GM12878 (cell line): Measurements from ENCODE around the gene KDM1B. TPM values are rescaled to one million over a fixed set of nuclear protein-coding genes. Genes with fewer than 3 reads are reported as not detected.

Source experiments
- ATAC-seq: fragments of 200-7000 bp; cut with Tn5 transposase; 3 replicates; pipeline ENCODE4 v1.9.1; 2020; ENCODE audit warnings: mild to moderate bottlenecking, moderate library complexity
- BruUV-seq: library from RNA; stranded (reverse); fragments of 400-500 nt; replicated peaks from 2 replicates; lab custom pipeline; 2021; lab: Mats Ljungman, UMichigan
- CTCF ChIA-PET: fragments of 300-600 bp; sonication (Branson Sonifier 250); formaldehyde crosslinking; extraction: SDS; loops from one replicate; lab custom pipeline; 2021; ENCODE audit warnings: inconsistent platforms; lab: Yijun Ruan, JAX
- POLR2A ChIA-PET: fragments of 350-600 bp; formaldehyde crosslinking; extraction: SDS; loops from one replicate; lab custom pipeline; 2021; ENCODE audit warnings: inconsistent platforms; lab: Charles Lee
- RAD21 ChIA-PET: fragments of 300-600 bp; sonication (Branson Sonifier 250); formaldehyde crosslinking; loops from one replicate; lab custom pipeline; 2023; ENCODE audit warnings: antibody characterized with exemption; ENCODE audit not compliant: unreplicated experiment; lab: Charles Lee
- SMC1A ChIA-PET: fragments of 300-600 bp; sonication (Branson Sonifier 250); formaldehyde crosslinking; loops from one replicate; lab custom pipeline; 2023; ENCODE audit not compliant: unreplicated experiment, uncharacterized antibody; lab: Charles Lee
- DNase-seq: peaks from one replicate; pipeline ENCODE4 v3.0.0-alpha.2; 2011; ENCODE audit warnings: low read depth, low spot score
- FAIRE-seq: peaks from 3 replicates; lab custom pipeline; 2011; peaks lifted over from hg19 to GRCh38; lab: Jason Lieb, UNC
- H2AFZ ChIP-seq: 2 replicates; pipeline ENCODE4 v1.6.0; 2011; ENCODE audit warnings: low read depth, low read length, control low read depth; ENCODE audit not compliant: control insufficient read depth
- H3K27ac ChIP-seq: 2 replicates; pipeline ENCODE4 v1.5.1; 2011; ENCODE audit warnings: control low read depth; ENCODE audit not compliant: control insufficient read depth, insufficient read depth
- H3K27me3 ChIP-seq, 2 experiments: replicated peaks in 1 of 2; 2 replicates each; pipeline versions ENCODE4 v1.6.0 to v1.6.1; 2011; ENCODE audit warnings: low read length in 1 of 2; ENCODE audit not compliant: control insufficient read depth in 2 of 2, insufficient read depth in 2 of 2
- H3K36me3 ChIP-seq, 2 experiments: 2 replicates each; pipeline ENCODE4 v1.5.1; 2011; ENCODE audit warnings: low read length in 1 of 2; ENCODE audit not compliant: control insufficient read depth in 2 of 2, insufficient read depth in 2 of 2
- H3K4me1 ChIP-seq: 2 replicates; pipeline ENCODE4 v1.6.1; 2011; ENCODE audit warnings: mild to moderate bottlenecking, low read length, moderate library complexity, mixed read lengths; ENCODE audit not compliant: control insufficient read depth, insufficient read depth
- H3K4me2 ChIP-seq: 2 replicates; pipeline ENCODE4 v1.6.0; 2011; ENCODE audit warnings: control low read depth; ENCODE audit not compliant: control insufficient read depth, insufficient read depth
- H3K4me3 ChIP-seq: fragments of 200-600 bp; sonication (generic); 2 replicates; pipeline ENCODE4 v1.5.1; 2016
- H3K79me2 ChIP-seq: 2 replicates; pipeline ENCODE4 v1.6.0; 2011; ENCODE audit warnings: low read length; ENCODE audit not compliant: control insufficient read depth, insufficient read depth
- H3K9ac ChIP-seq: 2 replicates; pipeline ENCODE4 v1.8.0; 2011; ENCODE audit warnings: low read length, control low read depth, mixed read lengths; ENCODE audit not compliant: control insufficient read depth, insufficient read depth
- H3K9me3 ChIP-seq: replicated peaks from 3 replicates; pipeline ENCODE4 v1.5.1; 2011; ENCODE audit warnings: mild to moderate bottlenecking, low read length; ENCODE audit not compliant: control insufficient read depth, insufficient read depth
- H4K20me1 ChIP-seq: 2 replicates; pipeline ENCODE4 v1.6.0; 2011; ENCODE audit not compliant: control insufficient read depth, insufficient read depth
- BACH1 ChIP-seq: fragments of 450-650 bp; IDR thresholded peaks from 2 replicates; pipeline ENCODE4 v1.6.1; 2017; ENCODE audit warnings: mild to moderate bottlenecking, borderline replicate concordance
- BMI1 ChIP-seq: fragments of 450-650 bp; IDR thresholded peaks from 2 replicates; pipeline ENCODE4 v1.6.1; 2016; ENCODE audit warnings: mild to moderate bottlenecking, moderate library complexity, borderline replicate concordance
- BRCA1 ChIP-seq: IDR thresholded peaks from 2 replicates; pipeline ENCODE4 v1.6.1; 2011; ENCODE audit warnings: low read depth, low read length, improper control_type of control experiment
- ETV6 ChIP-seq, 2 experiments: fragments of 450-650 bp in 1 of 2; IDR thresholded peaks in 1 of 2; conservative IDR thresholded peaks in 1 of 2; 2 replicates each; pipeline ENCODE4 v1.6.1; 2014; ENCODE audit warnings: antibody characterized with exemption in 1 of 2, borderline replicate concordance in 1 of 2, low read depth in 1 of 2, mild to moderate bottlenecking in 1 of 2, moderate library complexity in 1 of 2
- MYB ChIP-seq: fragments of 150-350 bp; IDR thresholded peaks from 2 replicates; pipeline ENCODE4 v1.6.1; 2014; ENCODE audit warnings: mild to moderate bottlenecking, low read depth, low read length, borderline replicate concordance
- RAD51 ChIP-seq: fragments of 450-650 bp; IDR thresholded peaks from 2 replicates; pipeline ENCODE4 v1.6.1; 2016; ENCODE audit warnings: moderate library complexity, mild to moderate bottlenecking, inconsistent platforms
- RB1 ChIP-seq: fragments of 450-650 bp; formaldehyde crosslinking; IDR thresholded peaks from 2 replicates; pipeline ENCODE4 v1.6.1; 2017; ENCODE audit warnings: mild to moderate bottlenecking, borderline replicate concordance
- USF2 ChIP-seq: IDR thresholded peaks from 2 replicates; pipeline ENCODE4 v1.6.1; 2011; ENCODE audit warnings: low read depth, low read length, improper control_type of control experiment, borderline replicate concordance
- WRNIP1 ChIP-seq: IDR thresholded peaks from 2 replicates; pipeline ENCODE4 v1.6.1; 2011; ENCODE audit warnings: low read depth, low read length, improper control_type of control experiment, borderline replicate concordance
- ZNF217 ChIP-seq: fragments of 450-650 bp; IDR thresholded peaks from 2 replicates; pipeline ENCODE4 v1.6.1; 2017; ENCODE audit warnings: antibody characterized with exemption, mild to moderate bottlenecking
- ZNF384 ChIP-seq: IDR thresholded peaks from 2 replicates; pipeline ENCODE4 v1.6.1; 2012; ENCODE audit warnings: low read depth, mild to moderate bottlenecking, low read length, improper control_type of control experiment, borderline replicate concordance
- whole genome bisulfite sequencing: methylation state at CpG from one replicate; pipeline ENCODE4 v1.1.6; 2016; ENCODE audit warnings: low lambda C conversion rate; ENCODE audit not compliant: insufficient replicate concordance, insufficient coverage; ENCODE audit errors: missing lambda C conversion rate; 5-methylcytosine and 5-hydroxymethylcytosine counted together
- in situ Hi-C: fragments of 300-500 bp; cut with MboI; formaldehyde crosslinking; loops from 9 replicates; pipeline ENCODE4 v1.14.3; 2018; ENCODE audit warnings: mixed read lengths
- intact Hi-C: fragments of 100-400 bp; cut with micrococcal nuclease; formaldehyde crosslinking; loops from one replicate; pipeline ENCODE4 v1.14.2; 2022; ENCODE audit not compliant: unreplicated experiment
- polyA plus RNA-seq, 11 experiments: library from polyadenylated mRNA; depleted of rRNA in 4 of 11; unstranded in 6 of 11; stranded (reverse) in 5 of 11; fragments of >200 nt; fragmentation: Nextera tagmentation in 4 of 11; fragmentation: Illumina TruSeq in 1 of 11; extraction: Ambion mirVana in 4 of 11; extraction: Trizol in 1 of 11; gene quantifications; 1 replicate in 1 of 11; 2 replicates in 10 of 11; pipeline versions ENCODE4 v1.2.1 to v1.2.3, GENCODE V29; 2011 to 2016; ENCODE audit warnings: inconsistent platforms in 2 of 11, missing spikeins in 2 of 11, low read depth in 1 of 11
- total RNA-seq, 4 experiments: library from RNA; depleted of rRNA in 3 of 4; stranded (reverse); fragments of >200 nt in 3 of 4; fragmentation: Illumina TruSeq in 1 of 4; extraction: Trizol in 1 of 4; gene quantifications; 2 replicates each; pipeline versions ENCODE4 v1.2.1 to v1.2.3, GENCODE V29; 2013 to 2021
- TF ChIP-seq, protein P1 (sequence below): fragments of 450-650 bp; IDR thresholded peaks from 2 replicates; pipeline ENCODE4 v1.6.1; 2016; ENCODE audit warnings: mild to moderate bottlenecking
- TF ChIP-seq, protein P2 (sequence below): fragments of 450-650 bp; formaldehyde crosslinking; IDR thresholded peaks from 2 replicates; pipeline ENCODE4 v1.4.0; 2020; ENCODE audit warnings: mild to moderate bottlenecking, moderate library complexity
- TF ChIP-seq, protein P3 (sequence below): fragments of 450-650 bp; IDR thresholded peaks from 2 replicates; pipeline ENCODE4 v1.6.1; 2017; ENCODE audit warnings: mild to moderate bottlenecking

Gene KDM1B
- total and polyA plus RNA-seq, 10 of the 15 experiments (the other 5 are each of a cell fraction or from before 2014, with no cell fraction given) = 1.7 to 22.5 (median 13.9) TPM

DNA sequence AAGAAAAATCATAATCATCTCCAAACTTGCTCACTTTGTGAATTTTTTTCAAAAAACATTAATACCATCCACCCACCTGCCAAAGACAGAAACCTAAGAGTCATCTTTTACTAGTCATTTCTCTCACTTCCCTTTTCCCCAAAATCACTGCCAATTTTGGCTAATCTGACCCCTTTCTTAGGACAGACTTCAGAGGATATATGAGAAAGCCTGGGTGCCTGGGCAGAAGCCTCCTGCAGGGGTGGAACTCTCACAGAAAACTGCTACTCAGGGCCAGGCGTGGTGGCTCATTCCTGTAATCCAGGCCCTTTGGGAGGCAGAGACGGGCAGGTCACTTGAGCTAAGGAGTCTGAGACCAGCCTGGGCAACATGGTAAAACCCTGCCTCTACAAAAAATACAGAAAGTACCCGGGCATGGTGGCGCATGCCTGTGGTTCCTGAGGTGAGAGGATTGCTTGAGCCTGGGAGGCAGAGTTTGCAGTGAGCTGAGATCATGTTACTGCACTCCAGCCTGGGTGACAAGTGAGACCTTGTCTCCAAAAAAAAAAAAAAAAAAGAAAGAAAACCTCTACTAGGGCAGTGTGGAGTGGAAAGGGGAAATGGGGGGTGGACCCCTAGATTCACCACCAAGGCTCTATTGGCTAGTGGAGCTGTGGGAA, 105.4 kb downstream of the KDM1B start:
- Histone ChIP-seq H3K36me3 (peaks cover 0 to 11% of the 10 kb centered on the region in 2 experiments; a peak in 1 of 4 replicates), H3K79me2 (peaks cover 88% of the 10 kb centered on the region), H3K27me3 (no peaks in the 10 kb centered on the region), H3K9ac (peak overlapping the region; percentile 65), H2AFZ (no peak overlapping the region), H4K20me1 (peaks cover 3% of the 10 kb centered on the region; the same call in 1 of the 2 replicates), H3K4me2 (peak overlapping the region; percentile 75), H3K27ac (peak overlapping the region; percentile 96), H3K4me1 (peaks cover 27% of the 10 kb centered on the region), H3K4me3 (peak overlapping the region; percentile 70), H3K9me3 (peaks cover 1% of the 10 kb centered on the region)
- peak; percentile 67 for ATAC-seq
- CTCF ChIA-PET = no interaction called here
- RAD21 ChIA-PET = interaction anchor here (0.6 to 3.4 kb wide), 9 partner anchors 19 to 906 kb away, joined by 3 to 17 read pairs (median 4); partner anchors contain the start of genes KDM1B and KIF13A
- POLR2A ChIA-PET = interaction anchor here (0.6 to 1.6 kb wide), 5 partner anchors 10 to 661 kb away, joined by 3 to 7 read pairs (median 4); partner anchors contain the start of gene FAM8A1
- in situ Hi-C loops = loop anchor here (10.0 kb wide), 1 partner anchor 266 kb away; no protein-coding TSS in a partner anchor
- WGBS = 2% methylated on average over 4 of the region's 4 CpGs
- no TSS peak for BruUV-seq
- SMC1A ChIA-PET = interaction anchor here (0.7 to 4.2 kb wide), 8 partner anchors 12 to 104 kb away, joined by 3 to 18 read pairs (median 4); no protein-coding TSS in a partner anchor
- FAIRE-seq = peak; percentile 13
- peak; percentile 64 for DNase-seq
- intact Hi-C loops = loop anchor here (2.0 to 5.0 kb wide), 2 partner anchors 106 to 553 kb away; partner anchors contain the start of genes KDM1B, NUP153 and TPMT
- TF ChIP-seq BRCA1 (no peak), RB1 (no peak), USF2 (no peak), WRNIP1 (no peak), MYB (no peak), RAD51 (0 out of 2 replicates have a peak, but pooled peaks have one; percentile 11), ZNF217 (peak; percentile 69; the same call in 1 of the 2 replicates), ETV6 (conservative IDR thresholded peaks at IDR 0.05 in 1 of 2, IDR thresholded peaks at IDR 0.05 in 1 of 2; ENCODE audit: borderline replicate concordance in 1 of 2, low read depth in 1 of 2) (no peak; a peak in 1 of 4 replicates), BACH1 (peak; percentile 25; the same call in 1 of the 2 replicates), BMI1 (peak; percentile 51; the same call in 1 of the 2 replicates), ZNF384 (peak; percentile 61)
- TF ChIP-seq, protein P1, sequence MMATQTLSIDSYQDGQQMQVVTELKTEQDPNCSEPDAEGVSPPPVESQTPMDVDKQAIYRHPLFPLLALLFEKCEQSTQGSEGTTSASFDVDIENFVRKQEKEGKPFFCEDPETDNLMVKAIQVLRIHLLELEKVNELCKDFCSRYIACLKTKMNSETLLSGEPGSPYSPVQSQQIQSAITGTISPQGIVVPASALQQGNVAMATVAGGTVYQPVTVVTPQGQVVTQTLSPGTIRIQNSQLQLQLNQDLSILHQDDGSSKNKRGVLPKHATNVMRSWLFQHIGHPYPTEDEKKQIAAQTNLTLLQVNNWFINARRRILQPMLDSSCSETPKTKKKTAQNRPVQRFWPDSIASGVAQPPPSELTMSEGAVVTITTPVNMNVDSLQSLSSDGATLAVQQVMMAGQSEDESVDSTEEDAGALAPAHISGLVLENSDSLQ = no peak; the same call in 1 of the 2 replicates
- TF ChIP-seq, protein P2, sequence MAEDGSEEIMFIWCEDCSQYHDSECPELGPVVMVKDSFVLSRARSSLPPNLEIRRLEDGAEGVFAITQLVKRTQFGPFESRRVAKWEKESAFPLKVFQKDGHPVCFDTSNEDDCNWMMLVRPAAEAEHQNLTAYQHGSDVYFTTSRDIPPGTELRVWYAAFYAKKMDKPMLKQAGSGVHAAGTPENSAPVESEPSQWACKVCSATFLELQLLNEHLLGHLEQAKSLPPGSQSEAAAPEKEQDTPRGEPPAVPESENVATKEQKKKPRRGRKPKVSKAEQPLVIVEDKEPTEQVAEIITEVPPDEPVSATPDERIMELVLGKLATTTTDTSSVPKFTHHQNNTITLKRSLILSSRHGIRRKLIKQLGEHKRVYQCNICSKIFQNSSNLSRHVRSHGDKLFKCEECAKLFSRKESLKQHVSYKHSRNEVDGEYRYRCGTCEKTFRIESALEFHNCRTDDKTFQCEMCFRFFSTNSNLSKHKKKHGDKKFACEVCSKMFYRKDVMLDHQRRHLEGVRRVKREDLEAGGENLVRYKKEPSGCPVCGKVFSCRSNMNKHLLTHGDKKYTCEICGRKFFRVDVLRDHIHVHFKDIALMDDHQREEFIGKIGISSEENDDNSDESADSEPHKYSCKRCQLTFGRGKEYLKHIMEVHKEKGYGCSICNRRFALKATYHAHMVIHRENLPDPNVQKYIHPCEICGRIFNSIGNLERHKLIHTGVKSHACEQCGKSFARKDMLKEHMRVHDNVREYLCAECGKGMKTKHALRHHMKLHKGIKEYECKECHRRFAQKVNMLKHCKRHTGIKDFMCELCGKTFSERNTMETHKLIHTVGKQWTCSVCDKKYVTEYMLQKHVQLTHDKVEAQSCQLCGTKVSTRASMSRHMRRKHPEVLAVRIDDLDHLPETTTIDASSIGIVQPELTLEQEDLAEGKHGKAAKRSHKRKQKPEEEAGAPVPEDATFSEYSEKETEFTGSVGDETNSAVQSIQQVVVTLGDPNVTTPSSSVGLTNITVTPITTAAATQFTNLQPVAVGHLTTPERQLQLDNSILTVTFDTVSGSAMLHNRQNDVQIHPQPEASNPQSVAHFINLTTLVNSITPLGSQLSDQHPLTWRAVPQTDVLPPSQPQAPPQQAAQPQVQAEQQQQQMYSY = no peak
- TF ChIP-seq, protein P3, sequence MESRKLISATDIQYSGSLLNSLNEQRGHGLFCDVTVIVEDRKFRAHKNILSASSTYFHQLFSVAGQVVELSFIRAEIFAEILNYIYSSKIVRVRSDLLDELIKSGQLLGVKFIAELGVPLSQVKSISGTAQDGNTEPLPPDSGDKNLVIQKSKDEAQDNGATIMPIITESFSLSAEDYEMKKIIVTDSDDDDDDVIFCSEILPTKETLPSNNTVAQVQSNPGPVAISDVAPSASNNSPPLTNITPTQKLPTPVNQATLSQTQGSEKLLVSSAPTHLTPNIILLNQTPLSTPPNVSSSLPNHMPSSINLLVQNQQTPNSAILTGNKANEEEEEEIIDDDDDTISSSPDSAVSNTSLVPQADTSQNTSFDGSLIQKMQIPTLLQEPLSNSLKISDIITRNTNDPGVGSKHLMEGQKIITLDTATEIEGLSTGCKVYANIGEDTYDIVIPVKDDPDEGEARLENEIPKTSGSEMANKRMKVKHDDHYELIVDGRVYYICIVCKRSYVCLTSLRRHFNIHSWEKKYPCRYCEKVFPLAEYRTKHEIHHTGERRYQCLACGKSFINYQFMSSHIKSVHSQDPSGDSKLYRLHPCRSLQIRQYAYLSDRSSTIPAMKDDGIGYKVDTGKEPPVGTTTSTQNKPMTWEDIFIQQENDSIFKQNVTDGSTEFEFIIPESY = no peak
